ENCODE results near the gene CA5B.

GRCh38 chrX:15719324-15719968, 18.6 kb upstream of the CA5B start:
- no peak for TF ChIP-seq CTCF (conservative IDR thresholded peaks at IDR 0.05 in 1 of 2, IDR thresholded peaks at IDR 0.05 in 1 of 2; ENCODE audit: low read depth in 1 of 2, low read length in 2 of 2)
- no peak for TF ChIP-seq EZH2 (IDR thresholded peaks at IDR 0.05; ENCODE audit: low read length, missing control alignments)
